ENCODE results near the gene IMMP1L.

Gene IMMP1L

GRCh38 chr11:31443802-31444201, 65.6 kb downstream of the IMMP1L start:
- H3K4me2 ChIP-seq (ENCODE audit: low read depth, low read length, poor library complexity, severe bottlenecking) = no peak overlapping the region
- H3K36me3 ChIP-seq (ENCODE audit: insufficient read depth, low read length) = no peaks in the 10 kb centered on the region
- no peaks in the 10 kb centered on the region for H4K20me1 ChIP-seq (ENCODE audit: insufficient read depth, low read length, poor library complexity, severe bottlenecking)
- H3K9me3 ChIP-seq (ENCODE audit: insufficient read depth, low read depth, low read length) = no peaks in the 10 kb centered on the region
- TF ChIP-seq EZH2phosphoT487 (IDR thresholded peaks at IDR 0.05; ENCODE audit: borderline replicate concordance) = no peak
- H3K4me3 ChIP-seq (ENCODE audit: low read length, poor library complexity, severe bottlenecking) = no peak overlapping the region
- H3K4me1 ChIP-seq (ENCODE audit: insufficient read depth, low read length, poor library complexity, severe bottlenecking) = no peaks in the 10 kb centered on the region
- no peaks in the 10 kb centered on the region for H3K27me3 ChIP-seq (ENCODE audit: insufficient read depth, low read length, poor library complexity, severe bottlenecking)
- H3K9me2 ChIP-seq (replicated peaks; ENCODE audit: low read depth, low read length) = no peaks in the 10 kb centered on the region
- H3K79me2 ChIP-seq (ENCODE audit: insufficient read depth, low read length) = no peaks in the 10 kb centered on the region
- no peaks in the 10 kb centered on the region for H3F3A ChIP-seq (ENCODE audit: low read depth)
- no peak overlapping the region for H2AFZ ChIP-seq (ENCODE audit: low read length)
- H3K9ac ChIP-seq (ENCODE audit: low read depth, low read length, poor library complexity, severe bottlenecking) = no peak overlapping the region

- no peak for TF ChIP-seq CTCF (conservative IDR thresholded peaks at IDR 0.05; ENCODE audit: low read length)
- no peak for TF ChIP-seq EZH2phosphoT487 (IDR thresholded peaks at IDR 0.05; ENCODE audit: borderline replicate concordance)
- Histone ChIP-seq H3K27me3 (ENCODE audit: insufficient read depth, low read length, poor library complexity, severe bottlenecking) (no peaks in the 10 kb centered on the region), H3K9me3 (ENCODE audit: insufficient read depth, low read depth, low read length) (no peaks in the 10 kb centered on the region), H3K4me1 (ENCODE audit: insufficient read depth, low read length, poor library complexity, severe bottlenecking) (no peaks in the 10 kb centered on the region), H3K36me3 (ENCODE audit: insufficient read depth, low read length) (no peaks in the 10 kb centered on the region), H3K79me2 (ENCODE audit: insufficient read depth, low read length) (no peaks in the 10 kb centered on the region), H3F3A (ENCODE audit: low read depth) (no peaks in the 10 kb centered on the region), H2AFZ (ENCODE audit: low read length) (no peak overlapping the region), H4K20me1 (ENCODE audit: insufficient read depth, low read length, poor library complexity, severe bottlenecking) (no peaks in the 10 kb centered on the region), H3K4me2 (ENCODE audit: low read depth, low read length, poor library complexity, severe bottlenecking) (no peak overlapping the region), H3K9ac (ENCODE audit: low read depth, low read length, poor library complexity, severe bottlenecking) (no peak overlapping the region), H3K9me2 (replicated peaks; ENCODE audit: low read depth, low read length) (no peaks in the 10 kb centered on the region), H3K4me3 (ENCODE audit: low read length, poor library complexity, severe bottlenecking) (no peak overlapping the region)
Measured at GRCh38 chr11:31442086-31442485, 67.3 kb downstream of the IMMP1L start.

GRCh38 chr11:31441296-31441695, 68.1 kb downstream of the IMMP1L start:
- H3K9ac ChIP-seq (ENCODE audit: low read depth, low read length, poor library complexity, severe bottlenecking) = no peak overlapping the region
- H3K9me2 ChIP-seq (replicated peaks; ENCODE audit: low read depth, low read length) = no peaks in the 10 kb centered on the region
- H4K20me1 ChIP-seq (ENCODE audit: insufficient read depth, low read length, poor library complexity, severe bottlenecking) = no peaks in the 10 kb centered on the region
- no peaks in the 10 kb centered on the region for H3K36me3 ChIP-seq (ENCODE audit: insufficient read depth, low read length)
- TF ChIP-seq EZH2phosphoT487 (IDR thresholded peaks at IDR 0.05; ENCODE audit: borderline replicate concordance) (no peak), CTCF (conservative IDR thresholded peaks at IDR 0.05; ENCODE audit: low read length) (no peak)
- H2AFZ ChIP-seq (ENCODE audit: low read length) = no peak overlapping the region
- H3K4me3 ChIP-seq (ENCODE audit: low read length, poor library complexity, severe bottlenecking) = no peak overlapping the region
- H3K4me2 ChIP-seq (ENCODE audit: low read depth, low read length, poor library complexity, severe bottlenecking) = no peak overlapping the region
- H3K27me3 ChIP-seq (ENCODE audit: insufficient read depth, low read length, poor library complexity, severe bottlenecking) = no peaks in the 10 kb centered on the region
- H3K4me1 ChIP-seq (ENCODE audit: insufficient read depth, low read length, poor library complexity, severe bottlenecking) = no peaks in the 10 kb centered on the region
- no peaks in the 10 kb centered on the region for H3F3A ChIP-seq (ENCODE audit: low read depth)
- H3K79me2 ChIP-seq (ENCODE audit: insufficient read depth, low read length) = no peaks in the 10 kb centered on the region
- no peaks in the 10 kb centered on the region for H3K9me3 ChIP-seq (ENCODE audit: insufficient read depth, low read depth, low read length)

- no peaks in the 10 kb centered on the region for H4K20me1 ChIP-seq (ENCODE audit: insufficient read depth, low read length, poor library complexity, severe bottlenecking)
- TF ChIP-seq EZH2phosphoT487 (IDR thresholded peaks at IDR 0.05; ENCODE audit: borderline replicate concordance) (no peak), CTCF (conservative IDR thresholded peaks at IDR 0.05; ENCODE audit: low read length) (no peak)
- no peak overlapping the region for H3K4me2 ChIP-seq (ENCODE audit: low read depth, low read length, poor library complexity, severe bottlenecking)
- no peaks in the 10 kb centered on the region for H3K4me1 ChIP-seq (ENCODE audit: insufficient read depth, low read length, poor library complexity, severe bottlenecking)
- no peaks in the 10 kb centered on the region for H3K9me3 ChIP-seq (ENCODE audit: insufficient read depth, low read depth, low read length)
- H3F3A ChIP-seq (ENCODE audit: low read depth) = no peaks in the 10 kb centered on the region
- no peak overlapping the region for H3K4me3 ChIP-seq (ENCODE audit: low read length, poor library complexity, severe bottlenecking)
- H2AFZ ChIP-seq (ENCODE audit: low read length) = no peak overlapping the region
- no peaks in the 10 kb centered on the region for H3K27me3 ChIP-seq (ENCODE audit: insufficient read depth, low read length, poor library complexity, severe bottlenecking)
- H3K36me3 ChIP-seq (ENCODE audit: insufficient read depth, low read length) = no peaks in the 10 kb centered on the region
- H3K9ac ChIP-seq (ENCODE audit: low read depth, low read length, poor library complexity, severe bottlenecking) = no peak overlapping the region
- no peaks in the 10 kb centered on the region for H3K79me2 ChIP-seq (ENCODE audit: insufficient read depth, low read length)
- H3K9me2 ChIP-seq (replicated peaks; ENCODE audit: low read depth, low read length) = no peaks in the 10 kb centered on the region
Measured at GRCh38 chr11:31437742-31438435, 71.5 kb downstream of the IMMP1L start.
